Measurements from ENCODE around the gene CCDC70.

- no peak for TF ChIP-seq CTCF (IDR thresholded peaks at IDR 0.05; ENCODE audit: low read length)
- TF ChIP-seq EZH2 (optimal IDR thresholded peaks at IDR 0.05; ENCODE audit: low read depth, low read length): no peak
Measured at GRCh38 chr13:51829568-51829899, 32.2 kb upstream of the CCDC70 start.
